Measurements from ENCODE around the gene IFNLR1. TPM values are rescaled to one million over a fixed set of nuclear protein-coding genes. Genes with fewer than 3 reads are reported as not detected.
A peak's percentile ranks its signal among the peaks of the same experiment; 100 is the strongest.

Gene IFNLR1
- polyA plus RNA-seq, 6 donors from 2014 or later: 7.4 to 17.2 (median 12.7) TPM

DNA sequence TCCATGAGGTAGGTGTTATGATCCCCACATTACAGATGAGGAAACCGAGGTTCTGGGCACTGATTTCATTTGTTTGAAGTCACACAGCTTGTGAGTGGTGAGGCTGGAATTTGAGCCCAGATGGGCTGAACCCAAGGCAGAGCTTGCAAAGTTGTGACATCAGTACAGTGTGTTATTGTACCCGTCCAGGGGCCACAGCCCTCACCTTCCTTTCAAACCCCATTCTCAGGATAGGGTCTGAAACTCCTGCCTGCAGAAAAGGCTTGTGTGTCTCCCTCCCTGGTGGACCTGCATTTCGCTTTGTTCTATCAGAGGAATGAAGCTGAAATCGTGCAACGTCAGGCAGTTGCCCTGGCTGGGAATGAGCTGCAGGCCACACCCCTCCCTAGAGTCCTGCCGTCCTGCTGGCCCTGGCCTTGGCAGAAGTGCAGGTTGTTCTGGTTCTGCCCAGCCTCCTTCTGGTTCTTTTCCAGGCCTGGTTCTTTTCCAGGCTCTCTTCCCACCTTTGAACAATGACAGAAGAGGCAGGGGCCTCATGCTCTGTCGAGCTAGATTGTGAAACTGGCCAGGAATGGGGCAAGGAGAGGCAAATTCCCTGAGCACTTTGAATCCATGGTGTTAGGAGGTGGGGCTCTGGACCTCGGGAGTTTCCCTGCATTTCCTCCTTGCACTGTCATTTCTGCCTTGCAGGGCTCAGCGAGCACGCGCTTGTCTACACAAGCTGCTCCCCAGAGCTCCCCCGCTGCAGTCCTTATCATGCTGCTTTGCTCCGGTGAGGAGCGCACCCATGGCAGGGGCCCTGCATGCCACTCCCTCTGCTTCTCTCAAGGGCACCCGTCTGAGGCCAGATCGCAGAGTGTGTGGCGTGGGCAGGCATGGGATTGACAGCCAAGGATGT lies 67.0 kb downstream of the IFNLR1 start:
- Mint-ChIP-seq H3K27ac (no peak overlapping the region), H3K36me3 (no peaks in the 10 kb centered on the region), H3K27me3 (peaks cover 18 to 42% (median 39%) of the 10 kb centered on the region in 3 donors), H3K4me3 (no peak overlapping the region), H3K9me3 (no peaks in the 10 kb centered on the region), H3K4me1 (no peaks in the 10 kb centered on the region)
- ATAC-seq (ENCODE audit: low read depth in 2 of 2) (no peak), DNase-seq (no peak)

DNA sequence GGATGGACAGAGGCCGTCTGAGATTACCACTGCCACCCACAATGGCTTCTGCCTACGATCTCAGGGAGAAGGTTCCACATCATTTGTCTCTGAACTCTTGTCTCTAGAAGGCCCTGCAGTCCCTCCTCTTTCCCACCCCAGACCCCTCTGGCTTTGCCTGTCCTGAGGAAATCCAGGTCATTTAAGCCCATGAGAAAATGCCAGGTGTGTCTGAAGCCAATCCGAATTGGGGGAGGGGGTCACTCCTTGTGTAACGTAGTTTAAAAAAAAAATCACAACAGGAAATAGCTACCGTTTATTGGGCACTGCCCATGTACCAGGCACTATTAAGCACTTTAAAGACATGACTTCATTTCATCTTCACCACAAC lies 67.6 kb downstream of the IFNLR1 start:
- Mint-ChIP-seq H3K27me3 (peaks cover 18 to 43% (median 39%) of the 10 kb centered on the region in 3 donors), H3K4me3 (no peak overlapping the region), H3K36me3 (no peaks in the 10 kb centered on the region), H3K27ac (no peak overlapping the region), H3K4me1 (no peaks in the 10 kb centered on the region), H3K9me3 (no peaks in the 10 kb centered on the region)
- no peak for ATAC-seq (ENCODE audit: low read depth in 2 of 2)
- DNase-seq: no peak

GRCh38 chr1:24118410-24119242 lies 68.5 kb downstream of the IFNLR1 start:
- DNase-seq (no peak), ATAC-seq (ENCODE audit: low read depth in 2 of 2) (no peak)
- Mint-ChIP-seq H3K4me3 (no peak overlapping the region), H3K27ac (no peak overlapping the region), H3K27me3 (peaks cover 22 to 51% (median 47%) of the 10 kb centered on the region in 3 donors), H3K4me1 (no peaks in the 10 kb centered on the region), H3K36me3 (no peaks in the 10 kb centered on the region), H3K9me3 (no peaks in the 10 kb centered on the region)

- Mint-ChIP-seq H3K9me3 (no peaks in the 10 kb centered on the region), H3K4me1 (peaks cover 0 to 5% (median 0%) of the 10 kb centered on the region in 3 donors), H3K36me3 (no peaks in the 10 kb centered on the region), H3K4me3 (no peak overlapping the region), H3K27me3 (peaks cover 26 to 54% (median 54%) of the 10 kb centered on the region in 3 donors), H3K27ac (no peak overlapping the region)
- DNase-seq (no peak), ATAC-seq (ENCODE audit: low read depth in 2 of 2) (no peak)
Measured at GRCh38 chr1:24117722-24118409, 69.2 kb downstream of the IFNLR1 start.

DNA sequence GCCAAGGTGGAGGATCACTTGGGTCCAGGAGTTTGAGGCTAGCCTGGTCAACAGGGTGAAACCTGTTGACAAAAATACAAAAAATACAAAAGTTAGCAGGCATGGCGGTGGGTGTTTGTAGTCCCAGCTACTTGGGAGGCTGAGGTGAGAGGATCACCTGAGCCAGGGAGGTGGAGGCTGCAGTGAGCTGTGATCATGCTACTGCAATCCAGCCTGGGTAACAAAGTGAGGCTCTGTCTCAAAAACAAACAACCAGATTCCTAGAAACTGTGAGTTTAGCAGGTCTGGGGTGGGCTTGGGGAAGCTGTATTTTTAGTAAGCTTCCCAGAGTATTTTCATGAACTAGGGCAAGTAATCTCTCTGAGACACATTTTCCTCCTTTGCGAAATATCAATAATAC lies 70.0 kb downstream of the IFNLR1 start:
- Mint-ChIP-seq H3K9me3 (no peaks in the 10 kb centered on the region), H3K4me3 (no peak overlapping the region), H3K36me3 (no peaks in the 10 kb centered on the region), H3K27ac (no peak overlapping the region), H3K4me1 (peaks cover 4 to 12% (median 6%) of the 10 kb centered on the region in 3 donors), H3K27me3 (peaks cover 32 to 61% (median 61%) of the 10 kb centered on the region in 3 donors)
- ATAC-seq (ENCODE audit: low read depth in 2 of 2) (no peak), DNase-seq (no peak)

DNA sequence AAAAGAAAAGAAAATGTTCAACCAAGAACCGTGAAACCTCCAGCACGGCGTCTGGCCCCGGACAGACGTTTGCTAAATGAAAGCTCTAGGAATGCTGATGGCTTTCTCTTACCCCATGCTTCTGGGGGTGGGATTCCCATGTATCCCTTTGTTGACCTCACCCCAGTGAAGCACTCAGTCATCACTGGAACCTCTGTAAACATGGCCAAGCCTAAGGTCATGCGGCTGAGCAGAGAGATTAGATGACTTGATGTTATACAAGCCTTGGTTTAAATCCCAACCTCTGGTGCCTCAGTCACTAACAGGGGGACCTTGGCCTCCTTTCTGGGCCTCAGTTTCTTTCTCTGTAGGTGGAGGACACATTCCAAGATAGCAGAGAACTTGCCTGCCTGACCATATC lies 72.3 kb downstream of the IFNLR1 start:
- Mint-ChIP-seq H3K36me3 (no peaks in the 10 kb centered on the region), H3K27ac (no peak overlapping the region), H3K27me3 (peaks cover 36 to 61% (median 60%) of the 10 kb centered on the region in 3 donors), H3K4me3 (no peak overlapping the region), H3K9me3 (no peaks in the 10 kb centered on the region), H3K4me1 (peaks cover 6 to 14% (median 10%) of the 10 kb centered on the region in 3 donors)
- ATAC-seq (ENCODE audit: low read depth in 2 of 2) (no peak), DNase-seq (no peak)

GRCh38 chr1:24113641-24114033 lies 73.5 kb downstream of the IFNLR1 start:
- no peak for ATAC-seq (ENCODE audit: low read depth in 2 of 2)
- H3K27ac Mint-ChIP-seq: no peak overlapping the region

DNA sequence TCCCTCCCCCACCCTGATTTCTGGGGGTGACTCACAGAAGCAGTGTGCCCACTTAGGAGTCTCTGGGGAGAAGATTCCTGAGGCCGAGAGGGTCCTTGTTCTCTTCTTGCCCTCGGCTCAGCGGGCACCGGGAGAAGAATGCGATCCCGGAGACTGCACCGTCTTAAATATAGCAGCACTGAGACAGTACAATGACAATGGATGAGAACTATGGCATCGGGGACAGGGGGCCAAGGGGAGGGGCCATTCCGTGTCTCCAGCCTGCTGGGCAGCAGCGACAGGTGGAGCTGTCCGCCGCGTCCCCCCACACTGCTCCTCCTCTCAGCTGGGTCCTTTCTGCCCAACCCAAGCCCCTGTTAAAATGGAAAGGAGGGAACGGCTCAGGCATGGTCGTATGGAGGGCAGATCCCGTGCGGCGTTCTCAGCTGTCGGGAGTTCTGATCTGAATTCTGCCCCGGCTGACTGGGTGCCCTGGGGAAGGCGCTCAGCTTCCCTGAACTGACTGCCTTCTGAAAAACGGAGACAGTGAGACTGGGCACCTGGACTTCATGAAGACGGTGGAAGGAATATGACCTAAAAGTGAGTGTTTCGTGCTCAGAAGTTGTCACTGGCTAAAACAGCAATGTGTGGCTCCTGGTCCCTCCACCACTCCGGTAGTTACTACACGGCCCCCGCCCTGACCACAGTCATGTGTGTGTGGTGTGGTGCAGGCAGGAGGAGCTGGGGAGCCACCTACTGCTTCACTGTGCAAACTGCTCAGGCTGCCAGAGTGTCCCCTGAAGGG lies 74.9 kb downstream of the IFNLR1 start, which contains the start of gene MYOM3:
TSS of gene MYOM3 (minus strand) at position 140 of the 784 bp plus-strand sequence. CDS start 3,499 bp downstream, outside the sequence.
- peak; percentile 89 for ATAC-seq (ENCODE audit: low read depth in 2 of 2)
- peak; percentile 28 for DNase-seq
- H3K27ac Mint-ChIP-seq: peak within 1 kb of the TSS in 1 of 6 donors; percentile 20
- no peaks in the 10 kb centered on the region for H3K36me3 Mint-ChIP-seq
- H3K4me3 Mint-ChIP-seq: peak within 1 kb of the TSS in 5 of 8 donors; percentile 22 to 75 (median 40)
- peaks cover 26 to 49% (median 45%) of the 10 kb centered on the region in 3 donors for H3K27me3 Mint-ChIP-seq
- H3K9me3 Mint-ChIP-seq: no peaks in the 10 kb centered on the region
- peaks cover 6 to 14% (median 10%) of the 10 kb centered on the region in 3 donors for H3K4me1 Mint-ChIP-seq

More at GRCh38 chr1:24113641-24114033, 73.5 kb downstream of the IFNLR1 start:
- no peaks in the 10 kb centered on the region for H3K9me3 Mint-ChIP-seq
- peaks cover 36 to 59% (median 56%) of the 10 kb centered on the region in 3 donors for H3K27me3 Mint-ChIP-seq
- H3K4me3 Mint-ChIP-seq: no peak overlapping the region
- peaks cover 6 to 14% (median 10%) of the 10 kb centered on the region in 3 donors for H3K4me1 Mint-ChIP-seq
- no peak for DNase-seq
- H3K36me3 Mint-ChIP-seq: no peaks in the 10 kb centered on the region

GRCh38 chr1:24111262-24111995 lies 75.7 kb downstream of the IFNLR1 start:
- Mint-ChIP-seq H3K27ac (peak overlapping the region in 1 of 6 donors; percentile 20), H3K4me3 (peak overlapping the region in 1 of 8 donors; percentile 40)

DNA sequence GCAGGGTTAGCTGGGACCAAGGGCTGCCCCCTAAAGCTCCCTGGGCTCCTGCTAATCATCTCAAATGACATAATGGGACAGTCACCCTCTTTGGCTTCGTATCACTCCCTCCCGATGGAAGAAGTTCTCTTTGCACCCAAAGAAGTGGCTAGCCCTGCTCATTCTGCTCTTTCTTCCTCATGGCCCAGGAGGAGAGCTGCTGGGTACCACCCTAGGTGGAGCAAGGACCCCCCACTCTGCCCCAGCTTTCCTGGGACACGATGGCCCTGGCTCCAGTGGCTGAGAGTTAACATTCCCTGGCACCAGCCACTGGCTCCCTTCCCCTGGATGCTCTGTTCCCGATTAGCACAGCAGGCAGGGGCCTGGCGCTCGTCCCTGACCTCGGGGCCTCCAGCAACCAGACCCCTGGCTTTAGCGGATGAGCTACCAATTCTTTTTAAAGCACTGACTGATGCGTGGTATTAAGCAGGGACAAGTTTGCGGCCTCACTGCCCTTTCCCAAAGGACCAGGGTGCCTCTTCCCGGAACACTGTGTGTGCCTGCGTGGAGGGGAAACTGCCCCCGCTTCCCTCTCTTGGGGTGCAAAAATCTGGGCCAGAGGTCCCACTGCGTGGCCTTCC lies 76.3 kb downstream of the IFNLR1 start:
- DNase-seq: no peak
- peaks cover 18 to 36% (median 35%) of the 10 kb centered on the region in 3 donors for H3K27me3 Mint-ChIP-seq
- H3K36me3 Mint-ChIP-seq: no peaks in the 10 kb centered on the region
- H3K4me1 Mint-ChIP-seq: peaks cover 6 to 14% (median 10%) of the 10 kb centered on the region in 3 donors
- no peak for ATAC-seq (ENCODE audit: low read depth in 2 of 2)
- no peaks in the 10 kb centered on the region for H3K9me3 Mint-ChIP-seq
- H3K27ac Mint-ChIP-seq: no peak overlapping the region
- H3K4me3 Mint-ChIP-seq: no peak overlapping the region

More at GRCh38 chr1:24111262-24111995, 75.7 kb downstream of the IFNLR1 start:
- no peak for ATAC-seq (ENCODE audit: low read depth in 2 of 2)
- H3K4me1 Mint-ChIP-seq: peaks cover 6 to 14% (median 10%) of the 10 kb centered on the region in 3 donors
- DNase-seq: no peak
- peaks cover 25 to 43% (median 42%) of the 10 kb centered on the region in 3 donors for H3K27me3 Mint-ChIP-seq
- H3K9me3 Mint-ChIP-seq: no peaks in the 10 kb centered on the region
- H3K36me3 Mint-ChIP-seq: no peaks in the 10 kb centered on the region

GRCh38 chr1:24109686-24110475 lies 77.2 kb downstream of the IFNLR1 start:
- ATAC-seq (ENCODE audit: low read depth in 2 of 2) (no peak), DNase-seq (no peak)
- Mint-ChIP-seq H3K27ac (peak overlapping the region in 2 of 6 donors; percentile 37 to 82), H3K27me3 (peaks cover 18 to 34% (median 32%) of the 10 kb centered on the region in 3 donors), H3K36me3 (no peaks in the 10 kb centered on the region), H3K4me3 (peak overlapping the region in 1 of 8 donors; percentile 47), H3K9me3 (no peaks in the 10 kb centered on the region), H3K4me1 (peaks cover 6 to 14% (median 10%) of the 10 kb centered on the region in 3 donors)
